ENCODE results near the gene CNTN1.

CNTN1 gene

GRCh38 chr12:40992158-40992557 lies 299.9 kb downstream of the CNTN1 start:
- no peak for TF ChIP-seq CTCF (IDR thresholded peaks at IDR 0.05; ENCODE audit: insufficient read depth, missing control alignments)
- FAIRE-seq = no peak
- DNase-seq (ENCODE audit: insufficient read length, low spot score) = no peak

- DNase-seq (ENCODE audit: insufficient read length, low spot score) (no peak), FAIRE-seq (no peak)
- no peak for TF ChIP-seq CTCF (IDR thresholded peaks at IDR 0.05; ENCODE audit: insufficient read depth, missing control alignments)
Observed at GRCh38 chr12:40992674-40993073, 300.4 kb downstream of the CNTN1 start.

GRCh38 chr12:40993158-40993557 lies 300.9 kb downstream of the CNTN1 start:
- TF ChIP-seq CTCF (IDR thresholded peaks at IDR 0.05; ENCODE audit: insufficient read depth, missing control alignments) = no peak
- DNase-seq (ENCODE audit: insufficient read length, low spot score) = no peak

GRCh38 chr12:40996091-40996490 lies 303.9 kb downstream of the CNTN1 start:
- DNase-seq (ENCODE audit: insufficient read length, low spot score) (no peak), FAIRE-seq (no peak)
- no peak for TF ChIP-seq CTCF (IDR thresholded peaks at IDR 0.05; ENCODE audit: insufficient read depth, missing control alignments)

More at GRCh38 chr12:40993158-40993557, 300.9 kb downstream of the CNTN1 start:
- FAIRE-seq = no peak

- TF ChIP-seq CTCF (IDR thresholded peaks at IDR 0.05; ENCODE audit: insufficient read depth, missing control alignments) = no peak
- FAIRE-seq (no peak), DNase-seq (ENCODE audit: insufficient read length, low spot score) (no peak)
Observed at GRCh38 chr12:40999210-40999609, 307.0 kb downstream of the CNTN1 start.

- no peak for TF ChIP-seq CTCF (IDR thresholded peaks at IDR 0.05; ENCODE audit: insufficient read depth, missing control alignments)
- FAIRE-seq = no peak
- no peak for DNase-seq (ENCODE audit: insufficient read length, low spot score)
Observed at GRCh38 chr12:41008472-41008871, 316.2 kb downstream of the CNTN1 start.

GRCh38 chr12:41011939-41012338 lies 319.7 kb downstream of the CNTN1 start:
- DNase-seq (ENCODE audit: insufficient read length, low spot score) = no peak
- TF ChIP-seq CTCF (IDR thresholded peaks at IDR 0.05; ENCODE audit: insufficient read depth, missing control alignments) = peak; percentile 1
- FAIRE-seq = no peak

Measured in D721Med (cell line).